WERI-Rb-1 (cell line): ENCODE measurements around the gene DCP2.

Experiments
- DNase-seq: peaks from one replicate; pipeline ENCODE4 v3.0.0-alpha.2; 2020
- H3K27ac ChIP-seq: fragments of 250-450 bp; sonication (Bioruptor Pico); 2 replicates; pipeline ENCODE4 v1.5.1; 2020; ENCODE audit warnings: mild to moderate bottlenecking, moderate library complexity
- H3K27me3 ChIP-seq: fragments of 250-450 bp; sonication (Bioruptor Pico); 2 replicates; pipeline ENCODE4 v1.5.1; 2021; ENCODE audit warnings: mild to moderate bottlenecking, low read depth, moderate library complexity; ENCODE audit not compliant: insufficient read depth, severe bottlenecking
- H3K36me3 ChIP-seq: fragments of 250-450 bp; sonication (Bioruptor Pico); 2 replicates; pipeline ENCODE4 v1.5.1; 2020; ENCODE audit warnings: mild to moderate bottlenecking, moderate library complexity
- H3K4me3 ChIP-seq: 2 replicates; pipeline ENCODE4 v1.5.1; 2011; ENCODE audit warnings: low read depth, mild to moderate bottlenecking, control low read depth, low read length
- H3K9me3 ChIP-seq: fragments of 250-450 bp; sonication (Bioruptor Pico); 2 replicates; pipeline ENCODE4 v1.5.1; 2021; ENCODE audit warnings: mild to moderate bottlenecking, moderate library complexity; ENCODE audit not compliant: severe bottlenecking
- CTCF ChIP-seq: IDR thresholded peaks from 2 replicates; pipeline ENCODE4 v1.5.1; 2011; ENCODE audit warnings: low read depth, mild to moderate bottlenecking, control low read depth, inconsistent platforms, low read length

DCP2 gene

DNA sequence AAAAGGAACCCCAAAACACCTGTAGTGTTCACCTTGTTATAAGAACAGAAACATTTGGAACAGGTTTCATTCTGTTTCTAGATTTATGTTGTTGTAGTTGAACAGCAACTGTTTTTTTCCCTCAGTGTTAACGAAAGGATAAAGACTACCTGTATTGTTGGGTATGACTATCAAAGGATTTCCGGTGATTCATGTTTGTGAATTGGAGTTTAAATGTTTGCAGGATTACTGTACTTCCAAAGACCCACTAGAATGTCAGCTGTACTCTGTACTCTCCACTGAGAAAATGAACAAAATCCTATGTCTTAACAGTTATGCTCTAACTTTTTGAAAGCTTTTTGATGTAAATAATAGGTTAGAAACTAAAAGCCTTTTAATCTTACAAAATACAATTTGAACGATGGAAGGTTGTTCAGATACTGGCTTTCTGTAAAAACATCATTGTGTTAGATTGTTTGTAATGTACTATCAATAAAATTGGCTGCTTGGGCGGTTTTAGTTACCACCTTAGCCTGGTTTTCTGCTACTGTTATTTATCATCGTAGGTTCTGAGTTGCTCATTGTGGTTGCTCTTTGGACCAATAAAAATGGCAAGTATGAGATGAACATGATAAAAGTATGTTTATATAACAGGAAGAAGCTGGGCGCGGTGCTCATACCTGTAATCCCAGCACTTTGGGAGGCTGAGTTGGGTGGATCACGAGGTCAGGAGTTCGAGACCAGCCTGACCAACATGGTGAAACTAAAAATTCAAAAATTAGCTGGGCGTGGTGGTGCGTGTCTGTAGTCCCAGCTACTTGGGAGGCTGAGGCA lies 44.1 kb downstream of the DCP2 start:
- no peak overlapping the region; the same call in 1 of the 2 replicates for H3K27ac ChIP-seq
- H3K36me3 ChIP-seq, result peaks cover 79% of the 10 kb centered on the region
- H3K9me3 ChIP-seq, result no peaks in the 10 kb centered on the region
- no peak for TF ChIP-seq CTCF
- DNase-seq, result no peak
- no peaks in the 10 kb centered on the region for H3K27me3 ChIP-seq
- H3K4me3 ChIP-seq, result no peak overlapping the region

- TF ChIP-seq CTCF, result no peak
- no peak overlapping the region for H3K27ac ChIP-seq
- H3K4me3 ChIP-seq, result no peak overlapping the region
- no peaks in the 10 kb centered on the region for H3K9me3 ChIP-seq
- DNase-seq, result no peak
- H3K27me3 ChIP-seq, result no peaks in the 10 kb centered on the region
- H3K36me3 ChIP-seq, result peaks cover 92% of the 10 kb centered on the region
These were observed 46.1 kb downstream of the DCP2 start for GRCh38 chr5:113022661-113023060.

DNA sequence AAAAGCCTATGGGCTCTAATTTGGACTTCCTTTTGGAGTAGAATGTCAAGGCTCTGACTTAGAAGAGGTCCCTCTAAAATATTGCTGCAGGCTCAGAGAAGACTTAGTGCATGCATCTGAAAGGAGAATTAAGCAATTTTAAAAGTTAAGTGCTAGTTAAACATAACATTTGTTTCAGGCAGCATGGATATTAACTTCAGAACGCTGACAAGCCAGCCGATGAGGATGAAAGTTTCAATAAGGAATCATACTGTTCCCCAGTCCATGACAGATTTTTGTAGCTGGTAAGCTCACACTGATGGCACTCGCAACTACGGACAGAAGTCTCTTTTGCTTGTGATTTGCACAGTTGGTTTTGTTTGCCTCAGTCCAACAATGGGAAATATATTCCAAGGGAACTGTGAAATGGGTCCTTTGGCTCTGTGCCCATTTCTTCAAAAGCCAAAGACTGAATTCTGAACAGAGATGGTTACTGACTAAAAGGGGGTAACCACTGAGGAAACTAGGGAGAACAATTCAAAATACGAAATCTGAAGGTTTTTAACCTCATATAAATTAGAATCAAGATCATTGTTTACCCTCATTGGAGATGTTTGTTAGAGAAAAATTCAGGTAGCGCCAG lies 47.6 kb downstream of the DCP2 start:
- Histone ChIP-seq H3K27ac (no peak overlapping the region), H3K9me3 (no peaks in the 10 kb centered on the region), H3K36me3 (peaks cover 95% of the 10 kb centered on the region), H3K4me3 (no peak overlapping the region), H3K27me3 (no peaks in the 10 kb centered on the region)
- TF ChIP-seq CTCF, result no peak
- no peak for DNase-seq

- Histone ChIP-seq H3K4me3 (no peak overlapping the region), H3K27me3 (no peaks in the 10 kb centered on the region), H3K36me3 (peaks cover 97% of the 10 kb centered on the region), H3K27ac (no peak overlapping the region), H3K9me3 (no peaks in the 10 kb centered on the region)
- TF ChIP-seq CTCF, result no peak
- DNase-seq, result no peak
These were observed 49.0 kb downstream of the DCP2 start for GRCh38 chr5:113025596-113025995.

- H3K27me3 ChIP-seq, result no peaks in the 10 kb centered on the region
- H3K9me3 ChIP-seq, result no peaks in the 10 kb centered on the region
- TF ChIP-seq CTCF, result no peak
- no peak overlapping the region for H3K4me3 ChIP-seq
- no peak for DNase-seq
- peaks cover 98% of the 10 kb centered on the region for H3K36me3 ChIP-seq
- no peak overlapping the region for H3K27ac ChIP-seq
These were observed 49.6 kb downstream of the DCP2 start for GRCh38 chr5:113026211-113026610.
